Measurements from ENCODE around the gene FHAD1.

DNA sequence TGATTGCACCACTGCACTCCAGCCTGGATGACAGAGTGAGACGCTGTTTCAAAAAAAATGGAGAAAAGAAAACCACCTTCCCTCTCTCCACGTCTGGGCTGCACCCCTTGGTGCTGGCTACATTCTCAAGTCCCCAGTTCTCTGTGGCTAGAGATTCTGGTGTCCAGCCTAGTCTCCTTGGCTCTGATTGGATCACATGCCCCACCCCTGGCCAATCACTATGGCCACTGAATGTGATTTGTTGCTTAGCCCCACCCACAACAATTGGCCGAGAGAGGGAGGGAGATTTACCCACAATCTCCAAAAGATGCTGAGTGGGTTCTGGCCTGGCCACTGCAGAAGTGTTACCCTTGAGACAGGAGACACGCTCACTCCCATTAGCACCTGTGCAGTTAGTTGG is 39.4 kb downstream of the FHAD1 start:
- TF ChIP-seq ZFP3 (CRISPR knock-in tag; IDR thresholded peaks at IDR 0.05) = no peak
- no peak for TF ChIP-seq CSDC2 (CRISPR knock-in tag; IDR thresholded peaks at IDR 0.05)
- TF ChIP-seq, protein P1, sequence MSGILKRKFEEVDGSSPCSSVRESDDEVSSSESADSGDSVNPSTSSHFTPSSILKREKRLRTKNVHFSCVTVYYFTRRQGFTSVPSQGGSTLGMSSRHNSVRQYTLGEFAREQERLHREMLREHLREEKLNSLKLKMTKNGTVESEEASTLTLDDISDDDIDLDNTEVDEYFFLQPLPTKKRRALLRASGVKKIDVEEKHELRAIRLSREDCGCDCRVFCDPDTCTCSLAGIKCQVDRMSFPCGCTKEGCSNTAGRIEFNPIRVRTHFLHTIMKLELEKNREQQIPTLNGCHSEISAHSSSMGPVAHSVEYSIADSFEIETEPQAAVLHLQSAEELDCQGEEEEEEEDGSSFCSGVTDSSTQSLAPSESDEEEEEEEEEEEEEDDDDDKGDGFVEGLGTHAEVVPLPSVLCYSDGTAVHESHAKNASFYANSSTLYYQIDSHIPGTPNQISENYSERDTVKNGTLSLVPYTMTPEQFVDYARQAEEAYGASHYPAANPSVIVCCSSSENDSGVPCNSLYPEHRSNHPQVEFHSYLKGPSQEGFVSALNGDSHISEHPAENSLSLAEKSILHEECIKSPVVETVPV (CRISPR knock-in tag; IDR thresholded peaks at IDR 0.05) = no peak

Measured in SK-N-SH treated with all-trans-retinoic acid at 6 μM for 48 hours (cell line).